Epithelial cell of proximal tubule (primary cell): ENCODE measurements around the gene ATP5PF. TPM values are rescaled to one million over a fixed set of nuclear protein-coding genes. Genes with fewer than 3 reads are reported as not detected.
"Not testable (repeated sequence)": the region's sequence is repeated elsewhere in the genome, so short reads cannot be mapped to it uniquely, and the experiment has no call there.

Source experiments
- DNase-seq: peaks from one replicate; pipeline ENCODE4 v3.0.0-alpha.2; 2011; ENCODE audit warnings: low read depth
- H3K4me3 ChIP-seq: 2 replicates; pipeline ENCODE4 v1.5.1; 2011; ENCODE audit warnings: low read depth, mild to moderate bottlenecking, low read length
- total RNA-seq: library from RNA; depleted of rRNA; stranded (reverse); fragments of >200 nt; gene quantifications from 2 replicates; pipeline ENCODE4 v1.2.3, GENCODE V29; 2015
- TF ChIP-seq, protein P1 (sequence below): conservative IDR thresholded peaks from 2 replicates; pipeline ENCODE4 v1.5.1; 2012; ENCODE audit warnings: low read depth, mild to moderate bottlenecking, low read length

ATP5PF gene
- total RNA-seq, 1 donor from 2014 or later = 73.5 TPM

DNA sequence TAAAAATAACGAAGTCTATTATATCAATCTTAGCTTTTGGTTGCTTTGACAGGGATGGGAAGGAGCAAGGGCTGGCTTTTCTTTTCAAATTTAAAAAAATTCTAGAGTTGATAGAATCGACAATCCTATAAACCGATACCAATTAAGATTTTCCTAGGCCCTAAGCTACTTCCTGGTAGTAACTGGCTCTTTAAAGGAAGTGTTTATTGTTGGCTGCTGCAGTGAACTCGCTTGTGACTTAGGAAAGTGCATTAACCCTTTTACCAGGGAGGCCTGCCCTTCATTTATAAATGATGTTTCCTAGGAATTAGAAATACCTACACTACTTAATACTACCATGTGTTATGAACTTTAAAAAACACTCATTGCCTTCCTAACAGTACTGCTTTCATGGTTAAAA is 33.2 kb downstream of the ATP5PF start:
- TF ChIP-seq, protein P1, sequence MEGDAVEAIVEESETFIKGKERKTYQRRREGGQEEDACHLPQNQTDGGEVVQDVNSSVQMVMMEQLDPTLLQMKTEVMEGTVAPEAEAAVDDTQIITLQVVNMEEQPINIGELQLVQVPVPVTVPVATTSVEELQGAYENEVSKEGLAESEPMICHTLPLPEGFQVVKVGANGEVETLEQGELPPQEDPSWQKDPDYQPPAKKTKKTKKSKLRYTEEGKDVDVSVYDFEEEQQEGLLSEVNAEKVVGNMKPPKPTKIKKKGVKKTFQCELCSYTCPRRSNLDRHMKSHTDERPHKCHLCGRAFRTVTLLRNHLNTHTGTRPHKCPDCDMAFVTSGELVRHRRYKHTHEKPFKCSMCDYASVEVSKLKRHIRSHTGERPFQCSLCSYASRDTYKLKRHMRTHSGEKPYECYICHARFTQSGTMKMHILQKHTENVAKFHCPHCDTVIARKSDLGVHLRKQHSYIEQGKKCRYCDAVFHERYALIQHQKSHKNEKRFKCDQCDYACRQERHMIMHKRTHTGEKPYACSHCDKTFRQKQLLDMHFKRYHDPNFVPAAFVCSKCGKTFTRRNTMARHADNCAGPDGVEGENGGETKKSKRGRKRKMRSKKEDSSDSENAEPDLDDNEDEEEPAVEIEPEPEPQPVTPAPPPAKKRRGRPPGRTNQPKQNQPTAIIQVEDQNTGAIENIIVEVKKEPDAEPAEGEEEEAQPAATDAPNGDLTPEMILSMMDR = no peak
- no peak overlapping the region for H3K4me3 ChIP-seq
- DNase-seq = no peak

DNA sequence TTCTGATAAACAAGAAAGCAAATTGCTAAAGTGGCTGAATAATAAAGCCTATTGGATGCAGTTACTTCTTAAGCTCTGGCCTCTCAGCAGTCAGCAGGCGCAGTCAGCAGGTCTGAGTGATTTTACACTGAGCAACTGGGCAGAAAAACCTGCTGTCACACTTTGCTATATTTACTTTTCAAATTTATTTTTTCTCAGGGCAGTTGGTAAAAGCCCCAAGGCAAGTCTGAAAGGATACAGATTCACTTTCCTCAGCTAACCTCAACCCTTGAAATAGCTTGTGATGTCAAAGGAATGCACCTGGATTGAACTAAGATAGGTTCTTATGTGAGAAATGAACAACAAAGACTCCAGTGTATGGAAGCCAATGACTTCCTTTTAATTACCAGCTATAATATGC is 34.0 kb downstream of the ATP5PF start:
- no peak overlapping the region for H3K4me3 ChIP-seq
- no peak for DNase-seq
- TF ChIP-seq, protein P1 = no peak

DNA sequence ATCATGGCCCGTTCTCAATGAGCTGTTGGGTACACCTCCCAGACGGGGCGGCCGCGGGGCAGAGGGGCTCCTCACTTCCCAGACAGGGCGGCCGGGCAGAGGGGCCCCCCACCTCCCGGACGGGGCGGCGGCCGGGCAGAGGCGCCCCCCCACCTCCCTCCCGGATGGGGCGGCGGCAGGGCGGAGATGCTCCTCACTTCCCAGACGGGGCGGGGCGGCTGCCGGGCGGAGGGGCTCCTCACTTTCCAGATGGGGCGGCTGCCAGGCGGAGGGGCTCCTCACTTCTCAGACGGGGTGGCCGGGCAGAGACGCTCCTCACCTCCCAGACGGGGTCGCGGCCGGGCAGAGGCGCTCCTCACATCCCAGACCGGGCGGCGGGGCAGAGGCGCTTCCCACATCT is 39.2 kb downstream of the ATP5PF start:
- not testable (repeated sequence) for DNase-seq, H3K4me3 ChIP-seq

DNA sequence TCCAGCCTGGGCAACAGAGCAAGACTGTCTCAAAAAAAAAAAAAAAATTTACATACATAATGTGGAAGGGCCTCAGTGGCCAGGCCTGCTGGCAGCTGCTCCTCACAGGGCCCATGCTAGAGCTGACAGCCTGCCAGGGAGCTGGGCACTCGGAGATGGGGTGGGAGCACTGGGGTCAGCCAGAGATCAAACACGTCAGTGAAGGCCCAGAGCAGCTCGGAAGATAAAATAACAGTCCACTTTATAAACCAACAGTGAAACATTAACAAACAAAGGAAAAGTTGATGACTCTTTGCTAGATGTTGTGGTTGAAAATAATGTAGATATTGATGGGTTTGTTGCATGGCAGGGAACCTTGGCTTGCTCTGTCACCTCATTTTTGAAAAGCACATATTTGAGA is 42.7 kb downstream of the ATP5PF start:
- peak; percentile 9 for DNase-seq

DNA sequence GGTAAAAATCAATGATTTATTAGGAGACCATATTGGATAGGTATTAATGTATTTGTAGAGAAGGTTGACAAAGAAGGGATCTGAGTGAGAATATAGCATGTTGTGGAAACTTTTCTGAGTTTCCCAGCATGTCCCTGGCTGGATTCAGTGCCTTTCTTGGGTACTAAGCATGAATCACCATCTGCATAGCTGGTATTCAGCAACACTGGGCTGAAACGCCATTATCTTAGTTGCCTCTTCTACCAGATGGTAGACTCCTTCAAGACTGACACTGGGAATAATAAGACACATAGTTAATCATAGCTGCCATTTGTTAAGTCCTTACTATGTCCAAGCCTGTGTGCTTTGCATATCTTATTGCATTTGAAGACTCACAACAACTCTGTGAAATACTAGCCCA is 45.5 kb downstream of the ATP5PF start:
- no peak overlapping the region for H3K4me3 ChIP-seq
- TF ChIP-seq, protein P1 = no peak
- DNase-seq = no peak

More for the DNA sequence above, 42.7 kb downstream of the ATP5PF start:
- TF ChIP-seq, protein P1 = no peak
- no peak overlapping the region for H3K4me3 ChIP-seq

DNA sequence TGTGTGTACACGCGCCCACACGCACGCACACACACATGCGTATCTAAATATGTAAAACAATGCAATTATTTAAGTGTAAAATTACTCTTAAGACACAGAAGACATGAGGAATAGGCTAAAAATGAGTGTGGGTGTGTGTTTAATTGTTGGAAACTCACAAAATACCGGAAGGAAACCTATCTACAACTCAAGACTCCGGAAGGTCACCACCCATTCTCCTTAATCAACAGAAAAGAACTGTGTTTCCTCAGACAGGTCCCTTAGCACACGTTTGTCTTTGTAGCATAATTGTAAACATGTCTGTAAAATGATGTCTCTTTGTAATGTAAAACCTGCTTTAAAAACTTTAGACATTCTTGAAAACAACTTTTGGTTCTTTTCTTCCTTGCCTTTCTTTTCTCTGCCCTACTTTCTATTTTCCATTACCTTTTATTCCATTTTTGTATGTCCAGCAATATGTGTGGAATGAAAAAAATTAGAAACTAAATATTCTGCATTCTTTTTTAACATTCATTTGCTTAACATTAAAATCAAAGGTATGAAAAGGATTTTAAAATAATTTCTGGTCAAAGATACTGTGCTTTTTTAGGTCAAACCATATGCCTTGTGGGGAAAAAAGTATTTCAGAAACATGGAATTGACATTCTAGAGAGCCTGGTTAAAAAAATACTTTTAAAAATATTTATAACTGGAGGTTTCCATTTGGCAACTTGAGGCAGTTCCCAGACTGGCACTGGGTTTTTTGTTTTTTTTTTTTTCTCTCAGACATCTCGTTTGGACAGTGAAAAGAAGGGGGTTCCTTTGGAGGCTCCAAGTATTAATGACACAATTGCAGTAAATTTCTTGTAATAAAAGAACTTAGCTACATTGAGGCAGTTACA is 46.2 kb downstream of the ATP5PF start:
- DNase-seq = no peak
- no peak overlapping the region for H3K4me3 ChIP-seq
- TF ChIP-seq, protein P1 = no peak

DNA sequence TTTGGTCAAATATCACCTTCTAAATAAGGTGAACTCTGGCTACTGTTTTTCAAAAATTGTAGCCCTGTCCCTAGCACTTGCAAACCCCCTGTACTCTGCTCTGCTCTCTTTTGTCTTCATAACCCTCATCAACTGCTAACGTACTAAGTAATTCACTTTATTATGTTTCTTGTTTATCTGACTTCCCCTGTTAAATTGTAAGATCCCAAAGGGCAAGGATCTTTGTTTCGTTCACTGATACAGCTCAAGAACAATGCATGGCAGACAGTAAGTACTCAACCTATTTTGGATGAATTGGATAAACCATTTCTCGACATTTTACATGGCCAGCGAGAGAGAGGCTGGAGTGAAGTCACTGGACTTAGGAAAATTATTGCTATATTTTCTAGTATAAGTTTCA is 46.9 kb downstream of the ATP5PF start:
- no peak overlapping the region for H3K4me3 ChIP-seq
- TF ChIP-seq, protein P1 = no peak
- DNase-seq = no peak
